Fibroblast of skin of right quadriceps (primary cell): ENCODE results near the gene PRPF6.

ENCODE experiments used
- DNase-seq: peaks from one replicate; pipeline ENCODE4 v3.0.0-alpha.2; 2013

PRPF6 gene

GRCh38 chr20:64067733-64068307 is 86.9 kb downstream of the PRPF6 start:
- DNase-seq, result no peak

DNA sequence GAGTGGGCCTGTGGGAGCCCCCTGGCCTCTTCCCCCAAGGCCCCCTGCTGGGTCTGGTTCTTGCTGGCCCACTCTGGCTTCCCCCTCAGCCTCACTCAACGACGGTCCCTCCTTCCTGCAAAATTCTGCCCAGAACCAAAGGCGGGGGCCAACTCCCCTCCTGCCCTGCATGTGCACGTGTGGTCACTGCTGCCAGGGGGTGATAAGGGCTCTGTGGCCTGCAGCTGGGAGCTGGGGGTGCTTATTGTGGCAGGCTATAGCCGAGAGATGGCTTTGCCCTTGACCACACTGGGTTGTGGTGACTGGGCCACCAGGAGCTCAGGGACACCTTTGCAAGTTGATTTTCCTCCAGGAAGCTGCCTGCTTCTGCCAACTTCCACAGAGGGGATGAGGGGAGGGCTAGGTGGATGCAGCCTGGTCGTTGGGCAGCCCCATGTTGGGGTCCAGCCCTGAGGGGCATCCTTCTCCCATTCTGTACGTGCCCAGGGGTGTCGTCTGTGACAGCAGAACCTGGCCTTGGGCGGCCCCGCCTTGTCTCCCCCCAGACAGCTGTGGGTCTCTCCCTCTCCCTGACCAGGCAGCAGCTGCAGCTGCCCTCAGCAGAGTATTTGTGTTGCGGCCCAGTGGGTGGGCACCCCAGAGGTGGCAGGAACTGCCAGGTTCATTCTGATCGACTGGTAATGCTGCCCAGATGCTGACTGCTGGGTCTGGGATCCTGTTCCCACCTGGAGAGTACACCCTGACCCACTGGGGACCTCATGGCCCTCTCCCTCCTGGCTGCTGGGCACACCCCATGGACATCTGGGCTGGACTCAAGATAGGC is 87.7 kb downstream of the PRPF6 start:
- no peak for DNase-seq

GRCh38 chr20:64069209-64069613 is 88.3 kb downstream of the PRPF6 start:
- no peak for DNase-seq

DNA sequence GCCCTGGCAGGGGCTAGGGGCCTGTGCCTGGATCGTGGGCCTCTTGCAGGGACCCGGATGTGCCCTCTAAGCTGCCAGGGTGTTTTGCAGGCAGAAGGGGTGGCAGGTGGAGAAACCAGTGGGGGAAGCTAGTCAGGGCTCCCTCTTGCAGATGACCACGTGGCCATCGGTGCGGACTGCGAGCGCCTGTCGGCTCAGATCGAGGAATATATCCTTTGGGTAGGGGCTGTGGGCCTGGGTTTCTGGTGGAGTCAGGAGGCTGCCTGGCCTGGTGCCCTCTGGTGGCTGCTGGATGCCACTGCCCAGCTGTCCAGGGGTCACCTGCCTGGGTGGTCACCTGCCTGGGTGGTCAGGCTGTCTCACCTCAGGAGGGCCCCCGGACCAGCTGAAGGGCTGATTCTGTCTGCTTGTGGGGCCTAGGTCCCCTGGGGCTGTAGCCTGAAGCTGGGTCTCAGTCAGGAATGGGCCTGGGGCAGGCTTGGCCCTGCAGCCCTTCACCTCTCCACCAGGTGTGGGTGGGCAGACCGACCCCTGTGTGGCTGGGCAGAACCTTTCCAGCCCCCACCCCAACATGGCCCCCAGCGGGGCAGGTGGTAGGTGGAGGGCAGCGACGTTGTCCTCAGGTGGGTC is 88.8 kb downstream of the PRPF6 start:
- DNase-seq, result no peak

- DNase-seq, result no peak
Observed at GRCh38 chr20:64070244-64070993, 89.5 kb downstream of the PRPF6 start.

- no peak for DNase-seq
Observed at GRCh38 chr20:64071341-64072332, 90.7 kb downstream of the PRPF6 start.

- no peak for DNase-seq
Observed at GRCh38 chr20:64072498-64073063, 91.6 kb downstream of the PRPF6 start.

- no peak for DNase-seq
Observed at GRCh38 chr20:64073476-64074183, 92.7 kb downstream of the PRPF6 start.

- no peak for DNase-seq
Observed at GRCh38 chr20:64074184-64074789, 93.4 kb downstream of the PRPF6 start.

- no peak for DNase-seq
Observed at GRCh38 chr20:64074963-64075362, 94.0 kb downstream of the PRPF6 start.

DNA sequence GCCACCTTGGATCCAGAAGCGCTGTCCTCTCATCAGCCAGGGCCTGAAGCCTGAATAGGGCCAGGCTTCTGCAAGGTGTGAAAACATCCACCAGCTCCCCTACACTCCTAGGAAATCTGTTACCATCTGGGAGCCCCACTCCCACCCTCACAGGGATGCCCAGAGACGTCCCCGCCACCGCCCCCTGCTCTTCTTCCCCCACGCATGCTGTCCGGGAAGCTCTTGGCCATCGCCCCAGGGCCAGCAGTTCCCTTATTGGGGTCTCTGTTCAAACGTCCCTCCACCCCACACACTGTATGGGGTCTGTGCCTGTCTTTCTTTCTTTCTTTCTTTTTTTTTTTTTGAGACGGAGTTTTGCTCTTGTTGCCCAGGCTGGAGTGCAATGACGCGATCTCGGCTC is 94.6 kb downstream of the PRPF6 start:
- no peak for DNase-seq

DNA sequence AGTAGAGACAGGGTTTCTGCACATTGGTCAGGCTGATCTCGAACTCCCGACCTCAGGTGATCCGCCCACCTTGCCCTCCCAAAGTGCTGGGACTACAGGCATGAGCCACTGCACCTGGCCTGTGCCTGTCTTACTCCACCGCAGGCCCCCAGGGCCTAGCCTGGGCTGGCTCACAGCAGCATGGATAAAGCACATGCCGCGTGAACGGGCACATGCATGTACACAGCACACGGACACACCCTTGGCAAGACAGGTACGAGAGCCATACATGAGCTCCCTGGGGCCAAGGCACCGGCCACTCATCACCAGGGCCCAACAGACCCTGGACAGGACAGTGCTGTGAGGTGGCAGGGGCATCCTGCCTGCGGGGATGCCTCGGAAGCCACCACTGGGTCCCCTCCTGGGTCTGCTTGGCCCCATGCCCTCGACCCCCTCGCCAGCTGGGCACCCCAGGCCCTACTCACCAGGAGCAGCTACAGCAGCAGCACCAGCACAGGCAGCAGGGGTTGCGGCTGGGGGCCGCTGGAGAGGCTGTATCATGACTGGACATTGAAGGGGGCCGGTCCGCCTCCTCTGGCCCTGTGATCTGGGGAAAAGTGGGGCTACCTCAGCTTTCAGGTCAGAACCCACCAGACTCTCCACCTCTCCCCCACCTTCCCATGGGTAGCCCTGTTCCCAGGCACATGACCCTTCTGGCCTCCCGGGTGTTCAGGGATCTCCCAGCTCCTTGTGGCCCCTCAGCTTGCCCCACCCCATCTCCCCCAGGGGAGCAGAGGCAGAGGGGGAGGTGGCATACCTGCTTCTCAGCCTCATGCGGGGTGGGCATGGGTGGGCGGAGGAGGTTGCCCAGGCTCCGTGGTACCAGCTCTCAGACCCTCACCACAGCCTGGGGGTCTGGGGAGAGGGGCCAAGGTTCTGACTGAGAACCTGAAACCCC is 95.4 kb downstream of the PRPF6 start:
- DNase-seq, result no peak

- no peak for DNase-seq
Observed at GRCh38 chr20:64077094-64077493, 96.2 kb downstream of the PRPF6 start.

- DNase-seq, result no peak
Observed at GRCh38 chr20:64077541-64077875, 96.6 kb downstream of the PRPF6 start.

- DNase-seq, result no peak
Observed at GRCh38 chr20:64077876-64078551, 97.1 kb downstream of the PRPF6 start.

DNA sequence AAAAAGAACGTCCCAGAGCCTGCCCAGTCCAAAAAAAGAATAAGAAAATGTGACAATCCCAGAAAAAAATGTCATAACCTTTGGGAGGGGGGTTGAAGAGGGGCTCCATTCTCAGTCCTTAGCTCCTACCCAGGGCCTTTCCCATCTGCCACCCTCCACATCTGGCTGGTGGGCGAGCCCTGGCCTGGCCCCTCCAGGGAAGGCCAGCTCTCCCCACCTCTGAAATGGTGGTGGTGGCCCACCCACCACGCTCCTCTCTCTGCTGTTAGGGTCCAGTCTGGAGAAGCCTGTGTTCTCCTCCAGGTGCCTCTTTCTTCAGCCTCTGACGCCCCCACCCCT is 98.0 kb downstream of the PRPF6 start:
- DNase-seq, result no peak

GRCh38 chr20:64079273-64080012 is 98.5 kb downstream of the PRPF6 start, which contains the start of gene RGS19:
TSS of gene RGS19 (minus strand) at chr20:64079518. CDS start at chr20:64076886, 2,632 bp downstream.
- peak; percentile 60 for DNase-seq
